ENCODE measurements around the gene MLLT10. TPM values are rescaled to one million over a fixed set of nuclear protein-coding genes. Genes with fewer than 3 reads are reported as not detected.

The MLLT10 gene
- total and polyA plus RNA-seq, 2 of the 8 experiments (the other 6 are each of a cell fraction or from before 2014, with no cell fraction given), result 53.1 to 62.1 TPM

- no peak overlapping the region for H3K18ac ChIP-seq (ENCODE audit: extremely low read depth, low read length)
- no peak overlapping the region for H2BK12ac ChIP-seq (ENCODE audit: low read depth, low read length)
- H2BK20ac ChIP-seq (ENCODE audit: low read length), result no peak overlapping the region
- no peak overlapping the region for H2BK120ac ChIP-seq (replicated peaks; ENCODE audit: low read depth, low read length)
- ChIA-PET POLR2A (ENCODE audit: partially characterized antibody) (interaction anchor here (1.0 kb wide), 1 partner anchor 11 kb away, joined by 3 read pairs; no protein-coding TSS in a partner anchor), CTCF (ENCODE audit: partially characterized antibody) (no interaction called here)
- H3K27me3 ChIP-seq (replicated peaks in 1 of 4; ENCODE audit: control insufficient read depth in 3 of 4, extremely low read depth in 1 of 4, insufficient read depth in 3 of 4, low read length in 3 of 4), result no peaks in the 10 kb centered on the region
- H3K79me1 ChIP-seq (ENCODE audit: low read depth, low read length), result peaks cover 3% of the 10 kb centered on the region; the same call in 1 of the 2 replicates
- H3K79me2 ChIP-seq (ENCODE audit: control insufficient read depth in 1 of 2, insufficient read depth in 2 of 2, low read length in 2 of 2), result peaks cover 0 to 72% of the 10 kb centered on the region in 2 experiments; a peak in 3 of 4 replicates
- H3K9ac ChIP-seq (replicated peaks in 1 of 4; ENCODE audit: extremely low read depth in 1 of 4, low read depth in 3 of 4, low read length in 3 of 4), result no peak overlapping the region
- H4K5ac ChIP-seq (ENCODE audit: insufficient read length, low read depth, low read length), result no peak overlapping the region
- no peak overlapping the region for H3K27ac ChIP-seq (ENCODE audit: low read depth, low read length)
- H3K9me3 ChIP-seq (ENCODE audit: insufficient read depth in 2 of 2, low read depth in 1 of 2, low read length in 1 of 2), result peaks cover 0 to 2% of the 10 kb centered on the region in 2 experiments; a peak in 1 of 4 replicates
- H4K20me1 ChIP-seq (replicated peaks in 1 of 2; ENCODE audit: control insufficient read depth in 1 of 2, insufficient read depth in 2 of 2, low read length in 2 of 2), result peaks cover 0 to 3% of the 10 kb centered on the region in 2 experiments
- no peak overlapping the region for H3K14ac ChIP-seq (ENCODE audit: insufficient read length)
- H3K23ac ChIP-seq (ENCODE audit: insufficient read length), result no peak overlapping the region
- WGBS, 2 experiments (ENCODE audit: extremely low coverage in 1 of 2, insufficient coverage in 1 of 2, insufficient read length in 1 of 2, insufficient replicate concordance in 2 of 2, low coverage in 1 of 2, low lambda C conversion rate in 2 of 2, missing lambda C conversion rate in 1 of 2), result 94% methylated on average over 2 of the region's 2 CpGs; no CpG with 5 or more reads in 1 of the 2 experiments
- no peak overlapping the region for H3K56ac ChIP-seq (replicated peaks; ENCODE audit: insufficient read length, low read depth, low read length)
- no peak for FAIRE-seq
- H2AFZ ChIP-seq (ENCODE audit: low read length), result no peak overlapping the region
- H4K8ac ChIP-seq (ENCODE audit: extremely low read depth, insufficient read depth, low read length), result no peak overlapping the region
- no peak for DNase-seq (ENCODE audit: low read depth in 1 of 2, low spot score in 2 of 2)
- no peak overlapping the region for H3K4me3 ChIP-seq (ENCODE audit: extremely low read depth in 1 of 4, insufficient read depth in 2 of 4, low read depth in 3 of 4, low read length in 4 of 4)
- no peak overlapping the region for H3K4ac ChIP-seq (replicated peaks; ENCODE audit: insufficient read length, low read depth, low read length)
- H3K23me2 ChIP-seq (ENCODE audit: low read depth, low read length), result no peaks in the 10 kb centered on the region
- peaks cover 0 to 30% (median 9%) of the 10 kb centered on the region in 4 experiments; a peak in 3 of 8 replicates for H3K36me3 ChIP-seq (ENCODE audit: control insufficient read depth in 2 of 4, insufficient read depth in 4 of 4, low read length in 3 of 4)
- H3K4me2 ChIP-seq (ENCODE audit: insufficient read depth in 1 of 2, low read depth in 2 of 2, low read length in 2 of 2), result no peak overlapping the region
- no peak overlapping the region for H2BK15ac ChIP-seq (ENCODE audit: low read length)
- H3K4me1 ChIP-seq (replicated peaks in 1 of 4; ENCODE audit: control insufficient read depth in 3 of 4, insufficient read depth in 4 of 4, low read length in 3 of 4), result no peaks in the 10 kb centered on the region
- no peak overlapping the region for H2BK5ac ChIP-seq (ENCODE audit: low read depth, low read length)
- no peak overlapping the region for H2AK5ac ChIP-seq (ENCODE audit: low read depth, low read length)
- H4K91ac ChIP-seq (replicated peaks; ENCODE audit: insufficient read length, low read length), result no peak overlapping the region
- TF ChIP-seq EZH2 (IDR thresholded peaks at IDR 0.05; ENCODE audit: low read depth, low read length, severe bottlenecking) (no peak), TEAD4 (IDR thresholded peaks at IDR 0.05; ENCODE audit: low read depth, low read length) (no peak), E2F6 (IDR thresholded peaks at IDR 0.05) (no peak)
Measured at GRCh38 chr10:21607907-21608306, 73.9 kb downstream of the MLLT10 start.
